ENCODE data around the gene RFC4. TPM values are rescaled to one million over a fixed set of nuclear protein-coding genes. Genes with fewer than 3 reads are reported as not detected.

RFC4 gene
- total RNA-seq (10 to 100 TPM in 1 of 10 donors, 1 to 10 TPM in 9; 5.8 to 10.6 (median 8.0) TPM), polyA plus RNA-seq (10 to 100 TPM in 1 of 2 donors, 1 to 10 TPM in 1; 9.4 to 18.8 TPM)
- long read RNA-seq, donor 1, partial matches to known transcripts = 0 of 4 reads
- long read RNA-seq, donor 1, other reads (novel, unspliced or antisense) = 1 of 4 reads
- long read RNA-seq, donor 2, transcript RFC4-201 (11 exons, 1,384 nt) = major isoform, 6 of 7 reads
- long read RNA-seq, donor 2, partial matches to known transcripts = 0 of 7 reads
- long read RNA-seq, donor 2, other reads (novel, unspliced or antisense) = 0 of 7 reads
- long read RNA-seq, donor 3, transcript RFC4-201 (11 exons, 1,384 nt) = major isoform, 10 of 15 reads
- long read RNA-seq, donor 3, partial matches to known transcripts = 0 of 15 reads
- long read RNA-seq, donor 3, other reads (novel, unspliced or antisense) = 3 of 15 reads

DNA sequence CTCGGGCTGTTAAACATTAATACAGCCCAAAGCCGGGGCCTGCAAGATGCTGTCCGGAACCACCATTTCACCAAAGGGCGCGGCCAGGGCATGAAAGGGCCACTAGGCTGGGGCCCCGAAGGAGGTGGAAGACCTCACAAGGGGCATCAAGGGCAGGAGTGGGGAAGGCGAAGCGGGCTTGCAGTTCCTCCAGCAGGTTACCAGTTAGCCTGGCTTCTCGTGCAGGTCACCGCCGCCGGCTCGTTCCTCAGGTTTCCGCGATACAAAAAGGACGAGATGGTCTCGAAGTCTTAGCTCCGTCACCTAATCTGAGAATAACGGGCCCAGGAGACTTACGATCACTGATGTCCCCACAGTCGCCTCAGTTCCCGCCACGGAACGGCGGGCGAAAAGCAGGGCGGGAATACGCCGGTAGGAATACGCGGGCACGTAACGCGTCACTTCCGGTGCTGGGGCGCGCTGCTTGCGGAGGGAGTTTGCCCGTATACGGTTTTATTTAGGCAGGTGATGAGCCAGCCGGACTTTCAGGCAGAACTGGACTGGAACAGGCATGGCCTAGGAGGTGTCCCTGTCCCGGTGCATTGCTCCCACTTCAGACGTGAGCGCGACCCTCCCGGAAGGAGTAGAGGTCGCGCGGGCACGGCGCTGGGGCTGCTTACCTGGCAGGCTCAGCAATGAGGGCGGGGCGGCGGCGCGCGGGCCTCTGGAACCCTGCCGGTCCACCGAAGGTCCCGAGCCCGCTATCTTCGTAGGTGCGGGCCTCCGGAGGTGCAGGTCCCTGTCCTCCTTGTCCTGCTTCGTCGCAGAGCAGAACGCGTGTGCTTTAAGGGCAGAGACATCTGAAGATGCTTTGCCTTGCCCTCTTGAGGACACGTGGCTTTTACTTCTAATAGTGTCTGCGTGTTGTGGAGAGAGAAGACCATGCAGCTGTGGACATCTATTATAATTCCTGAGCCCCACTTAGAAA lies at the start of gene RFC4:
RFC4 (minus strand) TSS at position 394 of the 967 bp plus-strand sequence. CDS start 1,769 bp downstream, outside the sequence.
- Histone ChIP-seq H3K36me3 (peaks cover 0 to 24% (median 0%) of the 10 kb centered on the region in 9 donors), H3K9me3 (no peaks in the 10 kb centered on the region), H3K27me3 (peaks cover 0 to 6% (median 0%) of the 10 kb centered on the region in 7 donors), H3K4me1 (peaks cover 0 to 22% (median 19%) of the 10 kb centered on the region in 9 donors), H3K27ac (peak within 1 kb of the TSS in 9 of 10 donors; percentile 73 to 91 (median 83)), H3K4me3 (peak within 1 kb of the TSS; percentile 53 to 91 (median 84))
- TF ChIP-seq CTCF (IDR thresholded peaks at IDR 0.05) = no peak
- 0% methylated on average over 65 to 70 of the region's 70 CpGs for whole genome bisulfite sequencing, 2 donors
- DNase-seq (peak; percentile 85 to 86), ATAC-seq (peak; percentile 90 to 99 (median 98))
- intact Hi-C loops (cut with DNase I) = loop anchor here in 1 of 10 donors (2.0 kb wide), 1 partner anchor 24 kb away; the partner anchor contains the start of gene EIF4A2

- DNase-seq = no peak
- Histone ChIP-seq H3K27me3 (no peaks in the 10 kb centered on the region), H3K4me1 (no peaks in the 10 kb centered on the region), H3K27ac (no peak overlapping the region), H3K36me3 (no peaks in the 10 kb centered on the region), H3K9me3 (peaks cover 0 to 24% (median 0%) of the 10 kb centered on the region in 11 donors), H3K4me3 (no peak overlapping the region)
- intact Hi-C loops (cut with DNase I) = loop anchor here in 7 of 10 donors (5.0 to 10.0 kb wide), 5 partner anchors 70 to 312 kb away; partner anchors contain the start of gene ST6GAL1 (in 2 of the 7)
- no peak for TF ChIP-seq CTCF (IDR thresholded peaks at IDR 0.05)
- 0% methylated on average over 1 of the region's 1 CpG for WGBS, 2 donors
- ATAC-seq = no peak
These were observed 48.7 kb upstream of the RFC4 start for GRCh38 chr3:186854954-186855353.

GRCh38 chr3:186854146-186854545 lies 47.9 kb upstream of the RFC4 start:
- H3K4me3 ChIP-seq = no peak overlapping the region
- H3K4me1 ChIP-seq = no peaks in the 10 kb centered on the region
- WGBS, 2 donors = 95 to 96% methylated on average over 8 of the region's 8 CpGs
- DNase-seq = no peak
- no peak for ATAC-seq
- intact Hi-C loops (cut with DNase I) = loop anchor here in 6 of 10 donors (5.0 to 10.0 kb wide), 5 partner anchors 71 to 313 kb away; partner anchors contain the start of gene ST6GAL1 (in 2 of the 6)
- no peak for TF ChIP-seq CTCF (IDR thresholded peaks at IDR 0.05)
- no peak overlapping the region for H3K27ac ChIP-seq
- H3K36me3 ChIP-seq = no peaks in the 10 kb centered on the region
- H3K27me3 ChIP-seq = no peaks in the 10 kb centered on the region
- peaks cover 0 to 16% (median 0%) of the 10 kb centered on the region in 11 donors for H3K9me3 ChIP-seq
